ENCODE measurements around the gene DRG2. TPM values are rescaled to one million over a fixed set of nuclear protein-coding genes. Genes with fewer than 3 reads are reported as not detected.

DRG2 gene
- total and polyA plus RNA-seq, 10 of the 15 experiments (the other 5 are each of a cell fraction or from before 2014, with no cell fraction given) = 9.1 to 64.8 (median 45.7) TPM

DNA sequence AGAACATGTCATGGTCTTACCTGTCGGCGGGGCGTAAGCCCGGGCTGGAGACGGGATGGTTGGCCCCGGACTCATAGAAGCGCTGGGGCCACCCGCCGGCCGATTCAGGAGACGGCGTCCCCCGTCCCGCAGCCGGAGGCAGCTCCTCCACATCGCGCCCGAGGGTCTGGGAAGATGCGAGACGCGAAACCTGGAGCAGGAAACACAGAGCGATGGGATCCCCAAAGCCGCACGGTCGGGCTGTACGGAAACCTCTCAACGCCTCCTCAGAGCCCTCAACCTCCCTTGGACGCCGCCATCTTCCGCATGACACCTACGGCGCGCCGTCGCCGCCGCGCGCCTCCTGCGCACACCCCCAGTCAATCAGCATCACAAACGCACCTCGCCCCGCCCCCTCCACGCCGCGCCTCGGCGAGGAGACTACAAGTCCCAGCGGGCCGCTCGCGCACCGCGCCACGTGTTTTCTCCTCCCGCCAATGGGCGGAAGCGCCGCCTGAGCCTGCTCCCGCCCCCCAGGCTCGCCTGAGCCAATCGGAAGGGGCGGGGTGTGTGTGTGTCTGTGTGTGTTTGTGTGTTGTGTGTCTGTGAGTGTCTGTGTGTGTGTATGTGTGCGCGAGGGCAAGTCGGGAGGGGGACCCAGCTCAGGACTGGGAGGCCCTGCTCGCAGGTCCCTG lies 48.8 kb upstream of the DRG2 start, which contains the start of the genes ATPAF2 and GID4 (continued):
- TF ChIP-seq CREB1 (IDR thresholded peaks at IDR 0.05; ENCODE audit: low read depth) (peak; percentile 97), SMAD5 (IDR thresholded peaks at IDR 0.05; ENCODE audit: low read depth) (no peak), NFYB (IDR thresholded peaks at IDR 0.05; ENCODE audit: insufficient read depth, low read depth, low read length) (peak; percentile 98), TARDBP (IDR thresholded peaks at IDR 0.05; ENCODE audit: borderline replicate concordance) (peak; percentile 94), POLR2AphosphoS5 (IDR thresholded peaks at IDR 0.05; ENCODE audit: low read length) (peak; percentile 65; the same call in 1 of the 2 replicates), KDM1A (IDR thresholded peaks at IDR 0.05; ENCODE audit: borderline replicate concordance) (no peak), CHD4 (IDR thresholded peaks at IDR 0.05) (no peak), POLR2AphosphoS2 (IDR thresholded peaks at IDR 0.05; ENCODE audit: low read depth, low read length) (no peak), NR2C1 (IDR thresholded peaks at IDR 0.05) (peak; percentile 51), RFX5 (IDR thresholded peaks at IDR 0.05; ENCODE audit: low read depth, low read length) (peak; percentile 65; the same call in 1 of the 2 replicates), GATAD2B (conservative IDR thresholded peaks at IDR 0.05; ENCODE audit: low read depth) (peak; percentile 74), TAF1 (IDR thresholded peaks at IDR 0.05; ENCODE audit: borderline replicate concordance, low read depth, low read length) (peak; percentile 53; the same call in 1 of the 2 replicates), SREBF1 (IDR thresholded peaks at IDR 0.05; ENCODE audit: low read length) (peak; percentile 86), ZNF207 (IDR thresholded peaks at IDR 0.05; ENCODE audit: borderline replicate concordance) (peak; percentile 89; the same call in 1 of the 2 replicates), MYB (IDR thresholded peaks at IDR 0.05; ENCODE audit: borderline replicate concordance, low read depth, low read length) (no peak), EGR1 (IDR thresholded peaks at IDR 0.05; ENCODE audit: borderline replicate concordance in 1 of 2, low read depth in 2 of 2, low read length in 2 of 2) (peak; percentile 54 to 79), CREM (IDR thresholded peaks at IDR 0.05; ENCODE audit: low read depth) (peak; percentile 97)
- TF ChIP-seq, protein P1, sequence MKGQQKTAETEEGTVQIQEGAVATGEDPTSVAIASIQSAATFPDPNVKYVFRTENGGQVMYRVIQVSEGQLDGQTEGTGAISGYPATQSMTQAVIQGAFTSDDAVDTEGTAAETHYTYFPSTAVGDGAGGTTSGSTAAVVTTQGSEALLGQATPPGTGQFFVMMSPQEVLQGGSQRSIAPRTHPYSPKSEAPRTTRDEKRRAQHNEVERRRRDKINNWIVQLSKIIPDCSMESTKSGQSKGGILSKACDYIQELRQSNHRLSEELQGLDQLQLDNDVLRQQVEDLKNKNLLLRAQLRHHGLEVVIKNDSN (IDR thresholded peaks at IDR 0.05; ENCODE audit: borderline replicate concordance, extremely low read length, insufficient read depth, low read depth, low read length) = peak; percentile 98
- TF ChIP-seq, protein P2, sequence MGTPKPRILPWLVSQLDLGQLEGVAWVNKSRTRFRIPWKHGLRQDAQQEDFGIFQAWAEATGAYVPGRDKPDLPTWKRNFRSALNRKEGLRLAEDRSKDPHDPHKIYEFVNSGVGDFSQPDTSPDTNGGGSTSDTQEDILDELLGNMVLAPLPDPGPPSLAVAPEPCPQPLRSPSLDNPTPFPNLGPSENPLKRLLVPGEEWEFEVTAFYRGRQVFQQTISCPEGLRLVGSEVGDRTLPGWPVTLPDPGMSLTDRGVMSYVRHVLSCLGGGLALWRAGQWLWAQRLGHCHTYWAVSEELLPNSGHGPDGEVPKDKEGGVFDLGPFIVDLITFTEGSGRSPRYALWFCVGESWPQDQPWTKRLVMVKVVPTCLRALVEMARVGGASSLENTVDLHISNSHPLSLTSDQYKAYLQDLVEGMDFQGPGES (IDR thresholded peaks at IDR 0.05) = peak; percentile 92
- TF ChIP-seq, protein P3, sequence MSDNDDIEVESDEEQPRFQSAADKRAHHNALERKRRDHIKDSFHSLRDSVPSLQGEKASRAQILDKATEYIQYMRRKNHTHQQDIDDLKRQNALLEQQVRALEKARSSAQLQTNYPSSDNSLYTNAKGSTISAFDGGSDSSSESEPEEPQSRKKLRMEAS (IDR thresholded peaks at IDR 0.05; ENCODE audit: low read depth, low read length) = peak; percentile 95
- TF ChIP-seq, protein P4, sequence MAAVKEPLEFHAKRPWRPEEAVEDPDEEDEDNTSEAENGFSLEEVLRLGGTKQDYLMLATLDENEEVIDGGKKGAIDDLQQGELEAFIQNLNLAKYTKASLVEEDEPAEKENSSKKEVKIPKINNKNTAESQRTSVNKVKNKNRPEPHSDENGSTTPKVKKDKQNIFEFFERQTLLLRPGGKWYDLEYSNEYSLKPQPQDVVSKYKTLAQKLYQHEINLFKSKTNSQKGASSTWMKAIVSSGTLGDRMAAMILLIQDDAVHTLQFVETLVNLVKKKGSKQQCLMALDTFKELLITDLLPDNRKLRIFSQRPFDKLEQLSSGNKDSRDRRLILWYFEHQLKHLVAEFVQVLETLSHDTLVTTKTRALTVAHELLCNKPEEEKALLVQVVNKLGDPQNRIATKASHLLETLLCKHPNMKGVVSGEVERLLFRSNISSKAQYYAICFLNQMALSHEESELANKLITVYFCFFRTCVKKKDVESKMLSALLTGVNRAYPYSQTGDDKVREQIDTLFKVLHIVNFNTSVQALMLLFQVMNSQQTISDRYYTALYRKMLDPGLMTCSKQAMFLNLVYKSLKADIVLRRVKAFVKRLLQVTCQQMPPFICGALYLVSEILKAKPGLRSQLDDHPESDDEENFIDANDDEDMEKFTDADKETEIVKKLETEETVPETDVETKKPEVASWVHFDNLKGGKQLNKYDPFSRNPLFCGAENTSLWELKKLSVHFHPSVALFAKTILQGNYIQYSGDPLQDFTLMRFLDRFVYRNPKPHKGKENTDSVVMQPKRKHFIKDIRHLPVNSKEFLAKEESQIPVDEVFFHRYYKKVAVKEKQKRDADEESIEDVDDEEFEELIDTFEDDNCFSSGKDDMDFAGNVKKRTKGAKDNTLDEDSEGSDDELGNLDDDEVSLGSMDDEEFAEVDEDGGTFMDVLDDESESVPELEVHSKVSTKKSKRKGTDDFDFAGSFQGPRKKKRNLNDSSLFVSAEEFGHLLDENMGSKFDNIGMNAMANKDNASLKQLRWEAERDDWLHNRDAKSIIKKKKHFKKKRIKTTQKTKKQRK (IDR thresholded peaks at IDR 0.05; ENCODE audit: low read depth, low read length) = peak; percentile 25; the same call in 1 of the 2 replicates
- TF ChIP-seq, protein P5, sequence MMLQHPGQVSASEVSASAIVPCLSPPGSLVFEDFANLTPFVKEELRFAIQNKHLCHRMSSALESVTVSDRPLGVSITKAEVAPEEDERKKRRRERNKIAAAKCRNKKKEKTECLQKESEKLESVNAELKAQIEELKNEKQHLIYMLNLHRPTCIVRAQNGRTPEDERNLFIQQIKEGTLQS (IDR thresholded peaks at IDR 0.05; ENCODE audit: borderline replicate concordance, extremely low read depth, low read depth, low read length) = peak; percentile 87
- TF ChIP-seq, protein P6, sequence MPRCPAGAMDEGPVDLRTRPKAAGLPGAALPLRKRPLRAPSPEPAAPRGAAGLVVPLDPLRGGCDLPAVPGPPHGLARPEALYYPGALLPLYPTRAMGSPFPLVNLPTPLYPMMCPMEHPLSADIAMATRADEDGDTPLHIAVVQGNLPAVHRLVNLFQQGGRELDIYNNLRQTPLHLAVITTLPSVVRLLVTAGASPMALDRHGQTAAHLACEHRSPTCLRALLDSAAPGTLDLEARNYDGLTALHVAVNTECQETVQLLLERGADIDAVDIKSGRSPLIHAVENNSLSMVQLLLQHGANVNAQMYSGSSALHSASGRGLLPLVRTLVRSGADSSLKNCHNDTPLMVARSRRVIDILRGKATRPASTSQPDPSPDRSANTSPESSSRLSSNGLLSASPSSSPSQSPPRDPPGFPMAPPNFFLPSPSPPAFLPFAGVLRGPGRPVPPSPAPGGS (IDR thresholded peaks at IDR 0.05; ENCODE audit: borderline replicate concordance, insufficient read depth, low read depth, low read length, poor library complexity, severe bottlenecking) = no peak
